GM19099 (cell line): ENCODE measurements around the gene GALNT10.

ENCODE experiments used
- POLR2A ChIP-seq: IDR thresholded peaks from 3 replicates; pipeline ENCODE4 v1.6.1; 2011; ENCODE audit warnings: low read depth; ENCODE audit not compliant: insufficient read length; ENCODE audit errors: extremely low read depth

The GALNT10 gene

GRCh38 chr5:154449786-154450185, 259.3 kb downstream of the GALNT10 start:
- TF ChIP-seq POLR2A = no peak

DNA sequence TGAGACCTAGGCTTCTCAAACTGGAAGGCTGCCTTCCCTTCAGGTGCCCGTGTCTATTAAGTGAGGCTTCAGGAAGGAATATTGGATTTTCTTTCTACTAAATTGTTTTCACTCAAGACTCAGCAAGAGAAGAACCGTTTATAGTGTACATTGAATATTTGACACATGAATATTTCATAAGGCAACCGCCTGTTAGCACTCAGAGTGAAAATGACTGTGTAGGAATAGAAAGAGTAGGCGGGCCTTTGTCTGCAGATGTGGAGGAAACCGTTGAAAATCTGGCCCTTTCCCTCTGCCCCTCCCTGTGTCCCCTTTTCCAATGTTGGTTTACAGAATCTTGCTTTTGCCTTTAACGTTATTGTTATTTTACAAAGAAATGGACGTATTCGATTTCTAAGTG, 261.4 kb downstream of the GALNT10 start:
- TF ChIP-seq POLR2A = no peak

- no peak for TF ChIP-seq POLR2A
Observed at GRCh38 chr5:154455585-154455984, 265.1 kb downstream of the GALNT10 start.

GRCh38 chr5:154456540-154456939, 266.0 kb downstream of the GALNT10 start:
- TF ChIP-seq POLR2A = no peak

GRCh38 chr5:154459015-154459414, 268.5 kb downstream of the GALNT10 start:
- TF ChIP-seq POLR2A = no peak

GRCh38 chr5:154460172-154460571, 269.6 kb downstream of the GALNT10 start:
- no peak for TF ChIP-seq POLR2A

DNA sequence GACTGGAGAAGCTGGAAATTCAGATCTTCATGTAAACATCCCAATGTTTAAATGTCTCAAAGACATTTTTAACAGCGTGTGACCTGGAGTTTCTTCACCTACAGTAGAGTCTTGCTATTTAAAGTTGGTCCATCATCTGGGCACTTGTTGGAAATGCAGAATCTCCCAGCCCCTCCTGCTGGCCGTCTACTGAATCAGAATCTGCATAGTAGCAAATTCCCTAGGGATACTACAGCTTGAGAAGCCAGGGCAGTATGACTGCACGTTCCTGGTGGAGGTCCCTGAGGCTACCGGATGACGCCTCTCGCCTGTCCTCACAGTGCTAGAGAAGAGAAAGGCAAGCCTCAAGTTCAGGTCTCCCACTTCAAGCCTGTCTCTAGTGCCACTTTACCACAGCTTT, 271.0 kb downstream of the GALNT10 start:
- TF ChIP-seq POLR2A = no peak

DNA sequence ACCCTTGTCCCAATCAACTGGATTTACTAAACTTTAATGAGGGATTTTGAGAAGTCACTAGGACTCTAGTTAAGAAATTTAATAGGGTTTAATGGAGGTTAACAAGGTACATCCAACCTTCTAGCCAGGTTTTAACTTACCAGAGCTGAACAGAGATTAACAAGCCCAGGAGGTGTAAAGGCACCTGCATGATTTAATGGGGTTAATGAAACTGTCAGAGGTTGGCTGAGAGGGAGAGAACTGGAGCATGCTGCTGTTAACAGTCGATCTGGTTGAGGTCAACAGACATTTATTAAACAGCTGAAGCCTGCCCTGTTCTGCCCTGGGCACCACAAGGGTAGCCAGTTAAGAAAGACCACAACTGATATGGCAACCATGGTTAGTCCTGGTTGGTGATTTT, 273.9 kb downstream of the GALNT10 start:
- no peak for TF ChIP-seq POLR2A

DNA sequence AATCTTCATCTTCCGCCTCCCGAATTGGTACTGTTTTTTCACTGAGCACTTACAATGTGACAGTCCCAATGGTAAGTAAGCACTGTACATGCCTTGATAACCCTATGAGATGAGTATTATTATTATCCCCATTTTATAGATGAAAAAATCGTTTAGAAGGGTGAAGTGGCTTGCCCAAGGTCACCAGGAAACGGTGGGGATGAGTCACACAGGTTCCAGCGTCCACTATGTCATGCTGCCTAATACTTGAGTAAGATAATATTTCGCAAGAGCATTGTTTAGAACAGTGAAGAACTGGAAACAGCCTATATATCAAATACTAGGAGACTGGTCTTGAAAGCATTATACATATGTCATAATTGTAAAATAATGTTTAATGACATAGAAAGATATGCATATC, 274.6 kb downstream of the GALNT10 start:
- TF ChIP-seq POLR2A = no peak

DNA sequence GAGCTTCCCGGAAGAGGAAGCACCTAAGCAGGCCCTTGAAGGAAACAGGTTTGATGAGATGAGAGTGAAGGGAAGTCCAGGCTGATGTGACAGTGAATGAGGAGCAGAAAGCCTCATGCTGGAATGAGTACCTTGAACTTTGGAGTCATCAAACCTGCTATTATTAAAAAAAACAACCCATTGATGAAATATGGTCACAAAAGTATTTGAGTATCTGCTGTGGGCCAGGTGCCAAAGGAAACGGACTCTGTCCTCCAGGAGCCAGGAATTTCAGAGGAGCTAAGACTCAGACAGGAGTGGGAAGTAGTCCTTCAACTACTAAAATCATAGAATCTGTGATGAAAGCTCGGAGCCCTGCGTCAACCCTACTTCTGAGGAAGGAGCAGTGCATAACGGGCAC, 275.6 kb downstream of the GALNT10 start:
- TF ChIP-seq POLR2A = no peak

DNA sequence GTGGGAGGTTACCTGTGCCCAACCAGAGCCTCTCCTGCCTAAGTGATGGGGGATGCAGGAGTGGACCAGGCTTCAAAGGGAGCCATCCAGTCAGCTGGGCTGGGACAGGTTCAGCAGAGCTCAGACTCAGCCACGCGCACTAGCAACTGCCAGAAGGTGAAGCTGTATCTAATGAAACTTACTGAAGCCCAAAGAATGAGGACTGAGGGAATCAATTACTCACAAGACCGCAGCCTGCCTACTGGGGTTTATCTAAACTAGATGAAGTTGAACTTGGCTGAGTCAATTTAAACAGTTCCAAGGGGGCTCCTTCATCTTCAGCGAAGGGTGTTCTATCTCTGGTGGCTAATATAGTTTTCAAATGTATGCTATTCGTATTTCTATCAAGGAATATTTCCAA, 276.1 kb downstream of the GALNT10 start:
- TF ChIP-seq POLR2A = no peak

DNA sequence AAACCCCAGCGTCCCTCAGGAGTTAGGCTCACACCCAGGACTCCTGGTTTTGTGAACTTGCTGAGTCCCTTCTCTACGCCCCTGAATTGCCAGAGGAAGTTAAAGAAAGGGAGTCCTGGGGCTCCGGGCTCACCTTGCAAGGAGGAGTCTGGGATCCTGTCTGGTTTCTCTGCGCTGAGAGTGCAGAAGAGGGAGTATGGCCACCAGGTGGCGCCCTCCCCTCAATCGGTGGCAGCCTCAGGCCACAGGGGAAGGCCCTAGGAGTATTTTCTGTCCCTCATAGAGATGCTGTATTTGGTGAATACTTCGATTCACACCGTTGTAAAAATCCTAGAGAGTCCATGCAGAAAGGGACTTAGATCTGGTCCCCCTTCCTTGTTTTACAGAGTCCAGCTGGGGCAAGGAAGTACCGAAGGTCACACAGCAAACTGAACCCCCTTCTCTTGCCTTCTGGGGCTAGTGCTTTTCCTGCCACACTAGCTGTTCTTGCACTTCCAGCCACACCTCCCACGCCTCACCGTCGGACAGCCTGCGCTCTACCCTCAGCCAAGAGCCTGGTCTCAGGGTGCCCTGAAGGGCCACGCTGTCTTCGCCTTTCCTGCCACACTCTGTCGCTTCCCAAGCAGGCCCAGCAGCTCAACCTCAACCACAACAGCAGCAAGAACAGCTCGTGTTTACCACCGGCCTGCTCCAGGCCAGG, 277.3 kb downstream of the GALNT10 start:
- no peak for TF ChIP-seq POLR2A

DNA sequence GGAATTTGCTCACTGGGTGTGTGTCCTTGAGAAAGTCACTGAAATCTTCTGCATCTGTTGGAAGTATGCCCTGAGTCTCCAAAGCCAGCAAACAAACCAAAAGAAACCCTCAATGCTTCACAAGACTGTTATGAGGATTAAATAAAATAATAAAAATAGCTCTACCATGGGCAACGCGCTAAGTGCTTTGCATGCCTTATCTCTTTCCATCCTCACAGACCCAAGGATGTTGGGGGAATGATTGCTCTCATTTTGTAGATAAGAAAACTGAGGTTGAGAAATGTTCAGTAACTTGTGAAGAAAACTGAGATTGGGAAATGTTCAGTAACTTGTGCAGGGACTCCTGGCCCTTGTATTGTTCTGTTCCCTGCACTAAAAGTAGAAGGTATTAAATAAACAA, 279.6 kb downstream of the GALNT10 start:
- no peak for TF ChIP-seq POLR2A
